Measurements from ENCODE around the gene NOL9.

- peak; percentile 99 for TF ChIP-seq ZBTB33 (IDR thresholded peaks at IDR 0.05; ENCODE audit: borderline replicate concordance, low read depth)
- TF ChIP-seq CTCF (IDR thresholded peaks at IDR 0.05) = peak; percentile 77
- no peak for TF ChIP-seq JUND (IDR thresholded peaks at IDR 0.05)
- TF ChIP-seq MAX (IDR thresholded peaks at IDR 0.05; ENCODE audit: low read depth) = peak; percentile 67
- TF ChIP-seq GATA2 (CRISPR knock-in tag; IDR thresholded peaks at IDR 0.05) = no peak
- peak; percentile 59 for TF ChIP-seq SMC3 (IDR thresholded peaks at IDR 0.05; ENCODE audit: low read depth, low read length)
- TF ChIP-seq TCF12 (IDR thresholded peaks at IDR 0.05) = no peak
- no peak for TF ChIP-seq REST (IDR thresholded peaks at IDR 0.05; ENCODE audit: low read depth, low read length)
- TF ChIP-seq IRF3 (IDR thresholded peaks at IDR 0.05; ENCODE audit: low read depth, low read length) = no peak
- TF ChIP-seq CHD2 (IDR thresholded peaks at IDR 0.05; ENCODE audit: low read length, partially characterized antibody) = peak; percentile 100
- TF ChIP-seq FOXM1 (IDR thresholded peaks at IDR 0.05; ENCODE audit: low read depth) = no peak
- no peak for TF ChIP-seq TEAD4 (IDR thresholded peaks at IDR 0.05; ENCODE audit: borderline replicate concordance, insufficient read depth)
- TF ChIP-seq POLR2AphosphoS5 (IDR thresholded peaks at IDR 0.05; ENCODE audit: low read depth, low read length) = peak; percentile 81
Measured at GRCh38 chr1:6554031-6554906, at the start of gene NOL9.
